IMR-90 (cell line): ENCODE measurements around the gene OR6C1. TPM values are rescaled to one million over a fixed set of nuclear protein-coding genes. Genes with fewer than 3 reads are reported as not detected.

Experiments
- ATAC-seq: fragments of 200-7000 bp; cut with Tn5 transposase; 2 replicates; pipeline ENCODE4 v1.9.1; 2020; ENCODE audit warnings: low read depth, mild to moderate bottlenecking, moderate library complexity
- BruUV-seq: library from RNA; stranded (reverse); fragments of 400-500 nt; replicated peaks from 2 replicates; lab custom pipeline; 2021; lab: Mats Ljungman, UMichigan
- CTCF ChIA-PET: fragments of 300-600 bp; formaldehyde crosslinking; extraction: SDS; loops from one replicate; lab custom pipeline; 2021; ENCODE audit warnings: antibody characterized with exemption; lab: Yijun Ruan, JAX
- POLR2A ChIA-PET: fragments of 300-600 bp; sonication (Branson Sonifier 250); formaldehyde crosslinking; loops from one replicate; lab custom pipeline; 2022; ENCODE audit warnings: antibody characterized with exemption; ENCODE audit not compliant: unreplicated experiment; lab: Charles Lee
- DNase-seq: peaks from one replicate; pipeline ENCODE4 v3.0.0; 2013
- H2AFZ ChIP-seq: replicated peaks from 2 replicates; pipeline ENCODE3; 2013; ENCODE audit warnings: low read length, mild to moderate bottlenecking; ENCODE audit not compliant: poor library complexity
- H2AK5ac ChIP-seq: 2 replicates; pipeline ENCODE4 v1.6.1; 2013; ENCODE audit warnings: low read depth, low read length, inconsistent platforms
- H2AK9ac ChIP-seq: replicated peaks from 2 replicates; pipeline ENCODE3; 2013; ENCODE audit warnings: mild to moderate bottlenecking, low read depth, low read length, moderate library complexity; ENCODE audit not compliant: poor library complexity
- H2BK120ac ChIP-seq: 2 replicates; pipeline ENCODE4 v1.6.1; 2013; ENCODE audit warnings: low read depth, low read length, inconsistent platforms
- H2BK15ac ChIP-seq: 3 replicates; pipeline ENCODE4 v1.6.1; 2013; ENCODE audit warnings: low read depth, low read length, inconsistent platforms
- H2BK20ac ChIP-seq: 2 replicates; pipeline ENCODE4 v1.6.1; 2013; ENCODE audit warnings: low read depth, mild to moderate bottlenecking, inconsistent platforms, low read length, moderate library complexity
- H2BK5ac ChIP-seq: 2 replicates; pipeline ENCODE4 v1.6.1; 2013; ENCODE audit warnings: mild to moderate bottlenecking, low read depth, low read length, inconsistent platforms; ENCODE audit not compliant: poor library complexity, severe bottlenecking
- H3K14ac ChIP-seq: replicated peaks from 2 replicates; pipeline ENCODE4 v1.6.1; 2013; ENCODE audit warnings: low read depth, low read length, inconsistent platforms
- H3K18ac ChIP-seq: 2 replicates; pipeline ENCODE4 v1.6.1; 2013; ENCODE audit warnings: low read depth, low read length, control low read depth
- H3K23ac ChIP-seq: 2 replicates; pipeline ENCODE4 v1.6.1; 2013; ENCODE audit warnings: low read depth, low read length, inconsistent platforms
- H3K27ac ChIP-seq: 2 replicates; pipeline ENCODE4 v1.5.1; 2013; ENCODE audit warnings: mild to moderate bottlenecking, control low read depth, low read length; ENCODE audit not compliant: insufficient read depth
- H3K27me3 ChIP-seq: 2 replicates; pipeline ENCODE4 v1.6.1; 2013; ENCODE audit warnings: low read length; ENCODE audit not compliant: control insufficient read depth, insufficient read depth
- H3K36me3 ChIP-seq: 2 replicates; pipeline ENCODE4 v1.6.1; 2013; ENCODE audit warnings: low read length, mixed read lengths; ENCODE audit not compliant: control insufficient read depth, insufficient read depth
- H3K4ac ChIP-seq: 2 replicates; pipeline ENCODE4 v1.6.1; 2013; ENCODE audit warnings: low read depth, low read length, inconsistent platforms
- H3K4me1 ChIP-seq: 2 replicates; pipeline ENCODE4 v1.6.1; 2013; ENCODE audit warnings: low read length, mixed read lengths; ENCODE audit not compliant: control insufficient read depth, insufficient read depth
- H3K4me2 ChIP-seq: 2 replicates; pipeline ENCODE4 v1.6.1; 2013; ENCODE audit warnings: low read depth, mild to moderate bottlenecking, control low read depth, low read length, moderate library complexity
- H3K4me3 ChIP-seq: 2 replicates; pipeline ENCODE4 v1.5.1; 2013; ENCODE audit warnings: low read depth, mild to moderate bottlenecking, control low read depth, low read length, moderate library complexity; ENCODE audit not compliant: insufficient read depth
- H3K56ac ChIP-seq: 2 replicates; pipeline ENCODE4 v1.6.1; 2013; ENCODE audit warnings: low read length, inconsistent platforms; ENCODE audit not compliant: insufficient read depth; ENCODE audit errors: extremely low read depth
- H3K79me1 ChIP-seq, 2 experiments: 2 replicates each; pipeline ENCODE4 v1.6.1; 2013; ENCODE audit warnings: low read length in 2 of 2, inconsistent platforms in 1 of 2, low read depth in 1 of 2
- H3K9ac ChIP-seq: 2 replicates; pipeline ENCODE4 v1.6.1; 2013; ENCODE audit warnings: low read depth, low read length, control low read depth
- H3K9me1 ChIP-seq: 2 replicates; pipeline ENCODE4 v1.6.1; 2013; ENCODE audit warnings: low read length, inconsistent platforms; ENCODE audit not compliant: insufficient read depth
- H3K9me3 ChIP-seq: 2 replicates; pipeline ENCODE4 v1.6.1; 2013; ENCODE audit warnings: low read length; ENCODE audit not compliant: control insufficient read depth, insufficient read depth
- H4K20me1 ChIP-seq: 2 replicates; pipeline ENCODE4 v1.6.1; 2013; ENCODE audit warnings: low read length, inconsistent platforms; ENCODE audit not compliant: insufficient read depth
- H4K5ac ChIP-seq: 2 replicates; pipeline ENCODE4 v1.6.1; 2013; ENCODE audit warnings: mild to moderate bottlenecking, low read depth, low read length, control low read depth
- H4K8ac ChIP-seq, 2 experiments: 2 replicates each; pipeline ENCODE4 v1.6.1; 2013; ENCODE audit warnings: low read depth in 2 of 2, low read length in 2 of 2, control low read depth in 1 of 2, inconsistent platforms in 1 of 2
- H4K91ac ChIP-seq: 2 replicates; pipeline ENCODE4 v1.6.1; 2013; ENCODE audit warnings: low read depth, low read length, inconsistent platforms; ENCODE audit not compliant: insufficient read depth
- BHLHE40 ChIP-seq: fragments of 150-350 bp; IDR thresholded peaks from 2 replicates; pipeline ENCODE4 v1.6.1; 2016; ENCODE audit warnings: mild to moderate bottlenecking, low read depth, low read length
- CEBPB ChIP-seq: IDR thresholded peaks from 2 replicates; pipeline ENCODE4 v1.6.1; 2012; ENCODE audit warnings: low read depth, low read length, improper control_type of control experiment
- CHD1 ChIP-seq: IDR thresholded peaks from 2 replicates; pipeline ENCODE4 v1.6.1; 2012; ENCODE audit warnings: low read depth, low read length, improper control_type of control experiment
- CTCF ChIP-seq: conservative IDR thresholded peaks from 2 replicates; pipeline ENCODE4 v1.5.1; 2012; ENCODE audit warnings: mild to moderate bottlenecking, low read depth, low read length, improper control_type of control experiment
- ELK1 ChIP-seq: fragments of 150-350 bp; IDR thresholded peaks from 2 replicates; pipeline ENCODE4 v1.6.1; 2016; ENCODE audit warnings: low read depth, mild to moderate bottlenecking, low read length, moderate library complexity, borderline replicate concordance
- FOS ChIP-seq: fragments of 150-350 bp; IDR thresholded peaks from 2 replicates; pipeline ENCODE4 v1.6.1; 2016; ENCODE audit warnings: low read depth, low read length
- MAFK ChIP-seq: IDR thresholded peaks from 2 replicates; pipeline ENCODE4 v1.6.1; 2012; ENCODE audit warnings: low read depth, low read length, improper control_type of control experiment
- MAZ ChIP-seq: IDR thresholded peaks from 2 replicates; pipeline ENCODE4 v1.6.1; 2012; ENCODE audit warnings: low read depth, mild to moderate bottlenecking, low read length, improper control_type of control experiment, moderate library complexity, borderline replicate concordance
- MXI1 ChIP-seq: IDR thresholded peaks from 2 replicates; pipeline ENCODE4 v1.6.1; 2012; ENCODE audit warnings: low read depth, mild to moderate bottlenecking, low read length, moderate library complexity, borderline replicate concordance
- NFE2L2 ChIP-seq: fragments of 150-350 bp; IDR thresholded peaks from 2 replicates; pipeline ENCODE4 v1.6.1; 2016; ENCODE audit warnings: low read depth, mild to moderate bottlenecking, low read length
- POLR2A ChIP-seq: IDR thresholded peaks from 2 replicates; pipeline ENCODE4 v1.6.1; 2012; ENCODE audit warnings: mild to moderate bottlenecking, low read depth, low read length
- RAD21 ChIP-seq: IDR thresholded peaks from 2 replicates; pipeline ENCODE4 v1.6.1; 2012; ENCODE audit warnings: low read length, improper control_type of control experiment
- RCOR1 ChIP-seq: IDR thresholded peaks from 2 replicates; pipeline ENCODE4 v1.6.1; 2012; ENCODE audit warnings: mild to moderate bottlenecking, low read length, improper control_type of control experiment; ENCODE audit not compliant: insufficient replicate concordance
- RFX5 ChIP-seq: IDR thresholded peaks from 2 replicates; pipeline ENCODE4 v1.8.0; 2012; ENCODE audit warnings: low read depth, mild to moderate bottlenecking, low read length, moderate library complexity
- SMC3 ChIP-seq: fragments of 150-350 bp; IDR thresholded peaks from 2 replicates; pipeline ENCODE4 v1.6.1; 2016; ENCODE audit warnings: low read depth, mild to moderate bottlenecking, antibody characterized with exemption, low read length, moderate library complexity
- USF2 ChIP-seq: fragments of 150-350 bp; IDR thresholded peaks from 2 replicates; pipeline ENCODE4 v1.6.1; 2017; ENCODE audit warnings: mild to moderate bottlenecking, antibody characterized with exemption, low read length, low read depth
- WGBS, 2 experiments: methylation state at CpG; one replicate each; pipeline versions ENCODE4 v1.1.5 to v1.1.7; 2013; ENCODE audit warnings: missing lambda C conversion rate in 2 of 2; ENCODE audit not compliant: insufficient read length in 1 of 2; ENCODE audit errors: extremely low coverage in 2 of 2; 5-methylcytosine and 5-hydroxymethylcytosine counted together
- dilution Hi-C: fragments of 300-500 bp; cut with HindIII; formaldehyde crosslinking; loops from one replicate; pipeline ENCODE4 v1.14.3; 2018; ENCODE audit warnings: low sequenced_read_pairs; ENCODE audit not compliant: unreplicated experiment
- in situ Hi-C: fragments of 300-500 bp; cut with MboI; formaldehyde crosslinking; loops from 3 replicates; pipeline ENCODE4 v1.14.3; 2019; ENCODE audit warnings: low sequenced_read_pairs, inconsistent platforms, mixed read lengths
- intact Hi-C: fragments of 100-400 bp; cut with micrococcal nuclease; formaldehyde crosslinking; loops from 2 replicates; pipeline ENCODE4 v1.10.0; 2022
- polyA plus RNA-seq, 3 experiments: library from polyadenylated mRNA; depleted of rRNA; stranded (reverse); fragments of >200 nt; gene quantifications; 2 replicates each; pipeline ENCODE4 v1.2.3, GENCODE V29; 2012; ENCODE audit warnings: low replicate concordance in 1 of 3
- total RNA-seq: library from RNA; depleted of rRNA; stranded (reverse); fragments of >200 nt; gene quantifications from 2 replicates; pipeline ENCODE4 v1.2.3, GENCODE V29; 2012

The OR6C1 gene
- total and polyA plus RNA-seq, 2 of the 4 experiments (the other 2 are of a cell fraction), result not detected

- Histone ChIP-seq H3K9ac (no peak within 1 kb of the TSS), H2AK9ac (no peak within 1 kb of the TSS), H3K27me3 (no peaks in the 10 kb centered on the region), H4K5ac (no peak within 1 kb of the TSS), H2BK120ac (no peak within 1 kb of the TSS), H2AK5ac (no peak within 1 kb of the TSS), H3K9me3 (no peaks in the 10 kb centered on the region), H2BK15ac (no peak within 1 kb of the TSS), H3K23ac (no peak within 1 kb of the TSS), H4K91ac (no peak within 1 kb of the TSS), H2AFZ (no peak within 1 kb of the TSS), H3K4me3 (no peak within 1 kb of the TSS), H3K9me1 (no peaks in the 10 kb centered on the region), H3K79me1 (no peaks in the 10 kb centered on the region), H4K8ac (no peak within 1 kb of the TSS), H3K4me1 (no peaks in the 10 kb centered on the region), H3K4me2 (no peak within 1 kb of the TSS), H3K18ac (no peak within 1 kb of the TSS), H3K27ac (no peak within 1 kb of the TSS), H3K14ac (no peak within 1 kb of the TSS), H3K4ac (no peak within 1 kb of the TSS), H2BK5ac (no peak within 1 kb of the TSS), H2BK20ac (no peak within 1 kb of the TSS), H4K20me1 (no peaks in the 10 kb centered on the region), H3K56ac (no peak within 1 kb of the TSS), H3K36me3 (no peaks in the 10 kb centered on the region)
- intact Hi-C loops, result no loop called here
- TF ChIP-seq BHLHE40 (no peak), CHD1 (no peak), CTCF (no peak), POLR2A (no peak), MAFK (no peak), NFE2L2 (no peak), RCOR1 (no peak), USF2 (no peak), FOS (no peak), RAD21 (no peak), SMC3 (no peak), MXI1 (no peak), RFX5 (no peak), CEBPB (no peak), MAZ (no peak), ELK1 (no peak)
- dilution Hi-C loops, result no loop called here
- DNase-seq, result no peak
- WGBS, 2 experiments, result no CpG with 5 or more reads among the region's 1 CpG
- ChIA-PET POLR2A (no interaction called here), CTCF (no interaction called here)
- in situ Hi-C loops, result no loop called here
- no TSS peak for BruUV-seq
- no peak for ATAC-seq
These were observed 16.3 kb downstream of the OR6C1 start, which contains the start of gene OR6C3 for GRCh38 chr12:55330446-55330845. TSS of gene OR6C3 (plus strand) at chr12:55330746. CDS start at chr12:55331701, 955 bp downstream.
